ENCODE measurements around the gene GGT5.
"Not testable (repeated sequence)": the region's sequence is repeated elsewhere in the genome, so short reads cannot be mapped to it uniquely, and the experiment has no call there.

GGT5 gene

DNA sequence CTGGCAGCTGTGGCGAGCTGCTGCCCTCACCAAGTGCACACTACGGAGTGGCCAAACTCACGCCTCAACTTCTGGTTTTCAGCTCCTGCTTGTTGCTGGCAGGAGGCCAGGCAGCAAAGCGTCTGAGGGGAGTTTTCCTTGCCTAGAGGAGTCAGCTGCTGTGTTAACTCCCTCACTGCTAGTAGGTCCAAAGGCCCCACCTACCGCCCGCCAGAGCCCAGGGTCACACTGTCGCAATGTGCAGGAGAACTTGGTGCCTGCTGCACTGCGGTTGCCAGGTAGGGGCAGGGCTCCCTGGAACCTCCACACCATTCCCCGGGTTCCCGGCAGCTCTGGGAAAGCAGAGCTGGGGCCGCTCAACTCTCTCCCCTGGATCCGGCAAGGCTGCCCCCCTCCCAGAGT is at the start of gene GGT5:
Gene GGT5, minus strand, starts transcription at position 53 of the 402 bp plus-strand sequence. CDS start 357 bp downstream, outside the sequence.
- DNase-seq (ENCODE audit: low read depth) = not testable (repeated sequence)

DNA sequence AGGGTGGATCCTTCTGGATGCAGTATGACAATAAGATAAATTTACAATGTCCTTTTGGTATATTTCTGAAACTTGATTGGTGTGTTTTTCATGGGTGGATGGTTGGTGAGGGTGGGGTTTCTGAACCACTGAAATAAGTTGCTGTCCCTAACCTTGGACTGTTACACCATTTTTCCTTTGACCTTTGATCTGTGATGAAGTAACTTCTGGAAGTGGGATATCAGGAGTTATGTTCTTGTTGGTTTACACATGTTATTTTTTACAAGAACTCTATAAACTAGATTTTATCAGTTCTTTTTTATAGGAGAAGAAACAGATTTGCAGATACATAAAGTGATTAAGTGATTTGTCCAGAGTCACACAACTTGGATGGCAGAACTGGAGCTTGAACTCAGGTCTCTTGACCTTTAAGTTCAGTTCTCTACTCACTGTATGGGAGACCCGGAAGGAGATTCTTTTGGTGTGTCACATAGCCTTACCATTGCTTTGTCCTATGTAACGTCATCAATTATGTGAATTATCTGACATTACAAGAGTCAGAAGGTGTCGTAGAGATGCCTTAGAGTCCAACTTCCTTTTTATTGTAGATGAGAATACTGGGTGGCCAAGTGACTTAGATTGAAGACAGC is 47.4 kb upstream of the GGT5 start:
- not testable (repeated sequence) for DNase-seq (ENCODE audit: low read depth)

DNA sequence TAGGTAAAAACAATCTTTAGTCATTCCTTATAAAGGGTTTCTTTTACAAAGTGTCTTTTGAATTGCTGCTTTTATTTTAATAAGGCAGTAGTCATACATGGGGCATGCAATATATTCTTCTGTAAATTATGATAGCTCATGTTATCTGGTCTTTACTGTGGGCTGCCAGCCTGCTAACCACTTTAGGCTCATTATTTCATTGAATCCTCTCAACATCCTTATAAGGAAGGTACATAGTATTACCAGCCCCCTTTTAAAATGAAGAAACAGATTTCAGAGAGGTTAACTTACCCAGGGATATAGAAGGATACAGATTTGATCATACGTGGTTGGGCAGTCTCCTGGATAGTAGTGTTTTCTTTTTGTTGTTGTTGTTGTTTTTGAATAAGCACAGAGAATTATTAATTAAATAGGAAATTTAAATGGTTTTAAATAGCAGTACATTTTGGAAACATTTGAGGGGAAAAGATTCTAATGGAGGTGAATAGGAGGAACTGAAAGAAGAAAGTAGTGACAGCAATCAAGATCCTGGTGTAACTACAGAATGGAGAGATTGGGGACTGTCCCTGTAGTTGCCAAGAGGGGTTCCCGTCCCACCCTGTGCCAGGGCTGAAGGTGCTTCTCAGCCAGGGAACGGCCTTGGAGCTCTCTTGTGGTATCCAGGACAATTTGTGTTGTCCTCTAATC is 46.8 kb upstream of the GGT5 start:
- no peak for DNase-seq (ENCODE audit: low read depth)

DNA sequence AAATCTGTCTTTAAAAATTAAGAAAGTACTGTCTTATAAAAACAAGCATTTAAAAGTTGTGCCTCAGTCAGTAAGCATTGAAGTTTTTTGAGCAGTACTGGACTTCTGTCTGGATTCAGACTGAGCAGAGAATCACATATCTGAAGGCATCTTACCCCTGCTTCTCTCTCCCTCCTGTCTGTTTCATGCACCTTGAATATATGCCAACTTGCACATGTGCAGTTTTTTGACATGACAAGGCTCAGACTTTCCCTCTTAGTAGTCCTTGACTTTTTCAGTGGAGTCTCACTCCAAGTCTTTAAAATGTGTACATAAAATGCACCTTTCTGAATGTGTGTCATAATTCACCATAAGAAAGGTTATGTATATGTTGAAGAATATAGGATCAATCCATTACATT is 45.6 kb upstream of the GGT5 start:
- DNase-seq (ENCODE audit: low read depth) = no peak

- no peak for DNase-seq (ENCODE audit: low read depth)
Measured at GRCh38 chr22:24289741-24290163, 44.9 kb upstream of the GGT5 start.

GRCh38 chr22:24289114-24289513 is 44.2 kb upstream of the GGT5 start:
- DNase-seq (ENCODE audit: low read depth) = no peak

DNA sequence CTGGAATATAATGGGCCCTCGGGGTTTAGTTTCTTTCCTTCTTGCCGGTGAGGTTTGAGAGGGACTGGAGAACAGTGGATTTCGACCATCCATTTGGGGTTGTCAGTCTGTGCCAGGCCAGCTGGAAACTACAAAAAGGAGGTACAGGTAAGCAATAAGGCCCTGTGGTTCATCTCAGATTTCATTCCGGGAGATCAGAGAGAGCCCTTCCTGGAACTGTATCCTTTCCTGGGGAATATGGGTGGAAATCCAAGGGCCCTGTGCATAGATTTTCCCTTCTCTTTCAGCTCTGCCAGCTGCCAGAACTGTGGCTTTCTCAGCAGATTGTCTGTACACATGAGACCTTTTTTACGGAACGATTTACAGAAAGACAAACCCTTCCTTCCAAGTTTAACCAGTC is 42.9 kb upstream of the GGT5 start:
- DNase-seq (ENCODE audit: low read depth) = not testable (repeated sequence)

- DNase-seq (ENCODE audit: low read depth) = not testable (repeated sequence)
Measured at GRCh38 chr22:24287212-24287611, 42.3 kb upstream of the GGT5 start.

- DNase-seq (ENCODE audit: low read depth) = no peak
Measured at GRCh38 chr22:24285245-24285644, 40.4 kb upstream of the GGT5 start.

DNA sequence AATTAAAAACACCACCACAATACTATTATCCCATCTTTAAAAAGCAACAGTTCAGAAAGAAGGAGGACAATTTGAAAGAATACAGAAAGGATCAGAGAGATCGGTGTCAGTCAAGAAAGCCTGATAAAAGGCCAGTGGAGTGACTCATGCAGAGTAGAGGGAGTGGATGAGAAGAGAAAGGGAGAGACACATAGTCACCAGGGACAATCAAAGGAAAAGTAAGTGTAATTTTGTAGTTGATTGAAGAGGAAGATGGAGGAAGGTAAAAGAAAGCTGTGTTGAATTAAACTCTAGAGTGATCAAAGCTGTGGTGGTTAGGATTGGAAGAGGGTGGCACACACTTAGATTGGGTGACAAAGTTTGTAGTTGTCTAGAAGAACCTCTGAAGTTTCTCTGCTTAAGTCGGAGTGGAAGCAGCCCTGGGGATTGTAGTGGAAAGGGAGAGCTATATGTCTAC is 39.9 kb upstream of the GGT5 start:
- no peak for DNase-seq (ENCODE audit: low read depth)

GRCh38 chr22:24282401-24282800 is 37.5 kb upstream of the GGT5 start:
- no peak for DNase-seq (ENCODE audit: low read depth)

GRCh38 chr22:24280363-24280762 is 35.5 kb upstream of the GGT5 start:
- DNase-seq (ENCODE audit: low read depth) = not testable (repeated sequence)

- not testable (repeated sequence) for DNase-seq (ENCODE audit: low read depth)
Measured at GRCh38 chr22:24274696-24275405, 30.0 kb upstream of the GGT5 start.

- DNase-seq (ENCODE audit: low read depth) = not testable (repeated sequence)
Measured at GRCh38 chr22:24273906-24274305, 29.0 kb upstream of the GGT5 start.

GRCh38 chr22:24273031-24273430 is 28.1 kb upstream of the GGT5 start:
- not testable (repeated sequence) for DNase-seq (ENCODE audit: low read depth)

GRCh38 chr22:24271386-24271854 is 26.5 kb upstream of the GGT5 start:
- DNase-seq (ENCODE audit: low read depth) = no peak

- peak; percentile 83 for DNase-seq (ENCODE audit: low read depth)
Measured at GRCh38 chr22:24270556-24271385, 25.9 kb upstream of the GGT5 start, which contains the start of gene SPECC1L. SPECC1L (plus strand) TSS chr22:24270831; CDS start chr22:24302232, 31,401 bp downstream.

DNA sequence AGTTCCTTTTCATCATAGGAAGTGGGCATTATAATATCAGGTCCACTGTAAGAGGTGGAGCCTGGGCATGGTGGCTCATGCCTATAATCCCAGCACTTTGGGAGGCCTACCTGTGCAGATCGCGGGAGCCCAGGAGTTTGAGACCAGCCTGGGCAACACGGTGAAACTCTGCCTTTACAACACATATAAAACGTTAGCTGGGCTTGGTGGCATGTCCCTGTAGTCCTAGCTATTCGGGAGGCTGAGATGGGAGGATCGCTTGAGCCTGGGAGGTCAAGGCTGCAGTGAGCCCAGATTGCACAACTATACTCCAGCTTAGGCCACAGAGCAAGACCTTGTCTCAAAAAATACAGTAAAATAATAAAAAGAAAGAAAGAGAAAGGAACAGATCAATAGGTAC is 21.6 kb upstream of the GGT5 start:
- not testable (repeated sequence) for DNase-seq (ENCODE audit: low read depth)

GRCh38 chr22:24265734-24266133 is 20.9 kb upstream of the GGT5 start:
- DNase-seq (ENCODE audit: low read depth) = no peak

GRCh38 chr22:24264329-24264896 is 19.5 kb upstream of the GGT5 start:
- not testable (repeated sequence) for DNase-seq (ENCODE audit: low read depth)

- not testable (repeated sequence) for DNase-seq (ENCODE audit: low read depth)
Measured at GRCh38 chr22:24263479-24263878, 18.6 kb upstream of the GGT5 start.

Measured in stimulated activated CD4-positive, alpha-beta T cell treated with anti-CD3 and anti-CD28 coated beads, Interleukin-2, amount 100 ng/mL, for 4 hours (primary cell).